Measurements from ENCODE around the gene KCNMA1.
A peak's percentile ranks its signal among the peaks of the same experiment; 100 is the strongest.
"Not testable (repeated sequence)": the region's sequence is repeated elsewhere in the genome, so short reads cannot be mapped to it uniquely, and the experiment has no call there.

The KCNMA1 gene

GRCh38 chr10:77396290-77396689, 241.3 kb downstream of the KCNMA1 start:
- H3K27ac Mint-ChIP-seq, result no peak overlapping the region
- H3K27me3 Mint-ChIP-seq, result peaks cover 4% of the 10 kb centered on the region
- H3K36me3 Mint-ChIP-seq (ENCODE audit: low read depth), result no peaks in the 10 kb centered on the region
- peaks cover 4% of the 10 kb centered on the region for H3K4me1 Mint-ChIP-seq
- no peak for ATAC-seq
- H3K4me3 Mint-ChIP-seq, result no peak overlapping the region
- DNase-seq, result no peak
- H3K9me3 Mint-ChIP-seq, result no peaks in the 10 kb centered on the region

- H3K27me3 Mint-ChIP-seq, result peaks cover 4% of the 10 kb centered on the region
- H3K4me1 Mint-ChIP-seq, result peaks cover 4% of the 10 kb centered on the region
- no peak for DNase-seq
- no peak for ATAC-seq
- H3K4me3 Mint-ChIP-seq, result no peak overlapping the region
- H3K27ac Mint-ChIP-seq, result no peak overlapping the region
- no peaks in the 10 kb centered on the region for H3K9me3 Mint-ChIP-seq
- H3K36me3 Mint-ChIP-seq (ENCODE audit: low read depth), result no peaks in the 10 kb centered on the region
Observed at GRCh38 chr10:77393821-77394501, 243.6 kb downstream of the KCNMA1 start.

GRCh38 chr10:77393411-77393810, 244.2 kb downstream of the KCNMA1 start:
- Mint-ChIP-seq H3K36me3 (ENCODE audit: low read depth) (no peaks in the 10 kb centered on the region), H3K27ac (no peak overlapping the region)
- DNase-seq, result no peak

GRCh38 chr10:77392851-77393250, 244.8 kb downstream of the KCNMA1 start:
- DNase-seq (no peak), ATAC-seq (no peak)
- Mint-ChIP-seq H3K36me3 (ENCODE audit: low read depth) (no peaks in the 10 kb centered on the region), H3K4me3 (no peak overlapping the region), H3K4me1 (no peaks in the 10 kb centered on the region), H3K27me3 (peaks cover 2% of the 10 kb centered on the region), H3K9me3 (no peaks in the 10 kb centered on the region), H3K27ac (no peak overlapping the region)

More at GRCh38 chr10:77393411-77393810, 244.2 kb downstream of the KCNMA1 start:
- Mint-ChIP-seq H3K9me3 (no peaks in the 10 kb centered on the region), H3K4me3 (no peak overlapping the region), H3K4me1 (peaks cover under 1% of the 10 kb centered on the region), H3K27me3 (peaks cover 2% of the 10 kb centered on the region)
- no peak for ATAC-seq

- H3K36me3 Mint-ChIP-seq (ENCODE audit: low read depth), result no peaks in the 10 kb centered on the region
- H3K4me1 Mint-ChIP-seq, result peaks cover under 1% of the 10 kb centered on the region
- peaks cover 2% of the 10 kb centered on the region for H3K27me3 Mint-ChIP-seq
- no peak overlapping the region for H3K27ac Mint-ChIP-seq
- no peak overlapping the region for H3K4me3 Mint-ChIP-seq
- ATAC-seq, result no peak
- DNase-seq, result no peak
- no peaks in the 10 kb centered on the region for H3K9me3 Mint-ChIP-seq
Observed at GRCh38 chr10:77392236-77392721, 245.3 kb downstream of the KCNMA1 start.

- DNase-seq, result peak; percentile 61
- no peak overlapping the region for H3K4me3 Mint-ChIP-seq
- H3K9me3 Mint-ChIP-seq, result no peaks in the 10 kb centered on the region
Observed at GRCh38 chr10:77391605-77392235, 245.9 kb downstream of the KCNMA1 start.

GRCh38 chr10:77390481-77390891, 247.1 kb downstream of the KCNMA1 start:
- no peak overlapping the region for H3K27ac Mint-ChIP-seq
- peaks cover 17% of the 10 kb centered on the region for H3K4me1 Mint-ChIP-seq
- peaks cover 2% of the 10 kb centered on the region for H3K27me3 Mint-ChIP-seq
- no peak for DNase-seq
- no peaks in the 10 kb centered on the region for H3K36me3 Mint-ChIP-seq (ENCODE audit: low read depth)
- H3K4me3 Mint-ChIP-seq, result no peak overlapping the region
- no peaks in the 10 kb centered on the region for H3K9me3 Mint-ChIP-seq
- no peak for ATAC-seq

More at GRCh38 chr10:77391605-77392235, 245.9 kb downstream of the KCNMA1 start:
- Mint-ChIP-seq H3K27ac (no peak overlapping the region), H3K36me3 (ENCODE audit: low read depth) (no peaks in the 10 kb centered on the region), H3K27me3 (peaks cover 2% of the 10 kb centered on the region), H3K4me1 (peaks cover 6% of the 10 kb centered on the region)
- no peak for ATAC-seq

- Mint-ChIP-seq H3K27me3 (peaks cover 2% of the 10 kb centered on the region), H3K4me1 (peaks cover 17% of the 10 kb centered on the region), H3K4me3 (no peak overlapping the region), H3K36me3 (ENCODE audit: low read depth) (no peaks in the 10 kb centered on the region), H3K9me3 (no peaks in the 10 kb centered on the region), H3K27ac (no peak overlapping the region)
- ATAC-seq (no peak), DNase-seq (no peak)
Observed at GRCh38 chr10:77388571-77389100, 249.0 kb downstream of the KCNMA1 start.

GRCh38 chr10:77387701-77388100, 249.9 kb downstream of the KCNMA1 start:
- DNase-seq; ATAC-seq; H3K27me3 Mint-ChIP-seq; H3K4me3 Mint-ChIP-seq; H3K27ac Mint-ChIP-seq; H3K9me3 Mint-ChIP-seq; H3K36me3 Mint-ChIP-seq (ENCODE audit: low read depth): not testable (repeated sequence)
- peaks cover 17% of the 10 kb centered on the region for H3K4me1 Mint-ChIP-seq

- no peak overlapping the region for H3K27ac Mint-ChIP-seq
- DNase-seq (no peak), ATAC-seq (no peak)
- H3K9me3 Mint-ChIP-seq, result no peaks in the 10 kb centered on the region
- no peaks in the 10 kb centered on the region for H3K27me3 Mint-ChIP-seq
- H3K4me3 Mint-ChIP-seq, result no peak overlapping the region
- H3K36me3 Mint-ChIP-seq (ENCODE audit: low read depth), result no peaks in the 10 kb centered on the region
- peaks cover 17% of the 10 kb centered on the region for H3K4me1 Mint-ChIP-seq
Observed at GRCh38 chr10:77387247-77387646, 250.4 kb downstream of the KCNMA1 start.

- DNase-seq (peak; percentile 4), ATAC-seq (peak; percentile 58)
- H3K36me3 Mint-ChIP-seq (ENCODE audit: low read depth), result no peaks in the 10 kb centered on the region
- H3K9me3 Mint-ChIP-seq, result no peaks in the 10 kb centered on the region
- peaks cover 17% of the 10 kb centered on the region for H3K4me1 Mint-ChIP-seq
- H3K4me3 Mint-ChIP-seq, result no peak overlapping the region
- H3K27ac Mint-ChIP-seq, result no peak overlapping the region
- H3K27me3 Mint-ChIP-seq, result no peaks in the 10 kb centered on the region
Observed at GRCh38 chr10:77386838-77387237, 250.8 kb downstream of the KCNMA1 start.

GRCh38 chr10:77386365-77386764, 251.2 kb downstream of the KCNMA1 start:
- Mint-ChIP-seq H3K27me3 (no peaks in the 10 kb centered on the region), H3K36me3 (ENCODE audit: low read depth) (no peaks in the 10 kb centered on the region), H3K4me1 (peaks cover 17% of the 10 kb centered on the region), H3K27ac (no peak overlapping the region), H3K4me3 (no peak overlapping the region), H3K9me3 (no peaks in the 10 kb centered on the region)
- ATAC-seq (no peak), DNase-seq (no peak)

- DNase-seq (no peak), ATAC-seq (no peak)
- no peak overlapping the region for H3K27ac Mint-ChIP-seq
- peaks cover 17% of the 10 kb centered on the region for H3K4me1 Mint-ChIP-seq
- no peaks in the 10 kb centered on the region for H3K9me3 Mint-ChIP-seq
- no peak overlapping the region for H3K4me3 Mint-ChIP-seq
- H3K36me3 Mint-ChIP-seq (ENCODE audit: low read depth), result no peaks in the 10 kb centered on the region
- peaks cover 4% of the 10 kb centered on the region for H3K27me3 Mint-ChIP-seq
Observed at GRCh38 chr10:77385315-77385714, 252.3 kb downstream of the KCNMA1 start.

GRCh38 chr10:77383861-77384553, 253.6 kb downstream of the KCNMA1 start:
- H3K4me1 Mint-ChIP-seq, result peaks cover 17% of the 10 kb centered on the region
- no peak overlapping the region for H3K4me3 Mint-ChIP-seq
- peaks cover 12% of the 10 kb centered on the region for H3K27me3 Mint-ChIP-seq
- H3K9me3 Mint-ChIP-seq, result no peaks in the 10 kb centered on the region
- H3K27ac Mint-ChIP-seq, result no peak overlapping the region
- no peak for ATAC-seq
- DNase-seq, result no peak
- no peaks in the 10 kb centered on the region for H3K36me3 Mint-ChIP-seq (ENCODE audit: low read depth)
